HG02938 (cell line): ENCODE results near the gene CEP295NL.
"Not testable (repeated sequence)": the region's sequence is repeated elsewhere in the genome, so short reads cannot be mapped to it uniquely, and the experiment has no call there.

Experiments
- ATAC-seq: cut with Tn5 transposase; IDR thresholded peaks from one replicate; pipeline ENCODE4 v1.9.1; 2021; ENCODE audit warnings: mild to moderate bottlenecking, moderate library complexity; ENCODE audit not compliant: unreplicated experiment

Gene CEP295NL

GRCh38 chr17:78903101-78903779, at the start of gene CEP295NL:
Gene CEP295NL (minus strand): TSS chr17:78903201. CDS start chr17:78901828, 1,373 bp downstream.
- ATAC-seq = no peak

GRCh38 chr17:78952706-78953105, 49.7 kb upstream of the CEP295NL start:
- ATAC-seq = no peak

- no peak for ATAC-seq
Observed at GRCh38 chr17:78951967-78952551, 49.1 kb upstream of the CEP295NL start.

- ATAC-seq = no peak
Observed at GRCh38 chr17:78950870-78951269, 47.9 kb upstream of the CEP295NL start.

- no peak for ATAC-seq
Observed at GRCh38 chr17:78947235-78948149, 44.5 kb upstream of the CEP295NL start.

GRCh38 chr17:78946631-78947030, 43.6 kb upstream of the CEP295NL start:
- ATAC-seq = no peak

GRCh38 chr17:78946131-78946530, 43.1 kb upstream of the CEP295NL start:
- ATAC-seq = no peak

- ATAC-seq = not testable (repeated sequence)
Observed at GRCh38 chr17:78945455-78945854, 42.5 kb upstream of the CEP295NL start.

- ATAC-seq = no peak
Observed at GRCh38 chr17:78944956-78945355, 42.0 kb upstream of the CEP295NL start.

GRCh38 chr17:78944026-78944425, 41.0 kb upstream of the CEP295NL start:
- ATAC-seq = no peak

- no peak for ATAC-seq
Observed at GRCh38 chr17:78940708-78941107, 37.7 kb upstream of the CEP295NL start.

- ATAC-seq = no peak
Observed at GRCh38 chr17:78940258-78940657, 37.3 kb upstream of the CEP295NL start.

- no peak for ATAC-seq
Observed at GRCh38 chr17:78939615-78940014, 36.6 kb upstream of the CEP295NL start.

GRCh38 chr17:78937561-78937960, 34.6 kb upstream of the CEP295NL start:
- no peak for ATAC-seq

GRCh38 chr17:78935419-78936323, 32.7 kb upstream of the CEP295NL start:
- no peak for ATAC-seq

- no peak for ATAC-seq
Observed at GRCh38 chr17:78934681-78935418, 31.8 kb upstream of the CEP295NL start.

GRCh38 chr17:78933959-78934568, 31.1 kb upstream of the CEP295NL start:
- ATAC-seq = no peak

GRCh38 chr17:78933025-78933958, 30.3 kb upstream of the CEP295NL start:
- no peak for ATAC-seq
